Testis (tissue), 3 donors: ENCODE data around the gene VSTM2A. TPM values are rescaled to one million over a fixed set of nuclear protein-coding genes. Genes with fewer than 3 reads are reported as not detected.

Experiments used
- DNase-seq: peaks from one replicate; pipeline ENCODE4 v3.0.0-alpha.2; 2019
- H3K27ac ChIP-seq, 2 donors: fragments of 200-600 bp; sonication (generic); one replicate each; pipeline ENCODE4 v1.5.1; 2019
- H3K27me3 ChIP-seq: fragments of 200-600 bp; sonication (generic); one replicate; pipeline ENCODE4 v1.5.1; 2019
- H3K36me3 ChIP-seq: fragments of 200-600 bp; sonication (generic); one replicate; pipeline ENCODE4 v1.5.1; 2017; ENCODE audit warnings: low read depth; ENCODE audit errors: missing control alignments
- H3K4me1 ChIP-seq: fragments of 200-600 bp; sonication (generic); one replicate; pipeline ENCODE4 v1.5.1; 2019
- H3K4me3 ChIP-seq, 2 donors: fragments of 200-600 bp; sonication (generic); one replicate each; pipeline ENCODE4 v1.5.1; 2017 to 2019
- H3K9me3 ChIP-seq: fragments of 200-600 bp; sonication (generic); one replicate; pipeline ENCODE4 v1.5.1; 2017
- POLR2A ChIP-seq: fragments of 450-650 bp; IDR thresholded peaks from one replicate; pipeline ENCODE4 v1.6.1; 2017; ENCODE audit warnings: antibody characterized with exemption, mild to moderate bottlenecking, moderate library complexity
- WGBS, 2 donors: methylation state at CpG; one replicate each; pipeline ENCODE4 v1.1.5; 2018; 5-methylcytosine and 5-hydroxymethylcytosine counted together
- intact Hi-C: fragments of 100-400 bp; cut with DNase I; formaldehyde crosslinking; loops from one replicate; pipeline ENCODE4 v1.15.1; 2023; ENCODE audit warnings: low total_unique reads
- polyA plus RNA-seq: library from polyadenylated mRNA; stranded (reverse); fragments of 350-450 nt; fragmentation: Illumina TruSeq; extraction: RNeasy Lipid Tissue Mini Kit (QIAGEN cat#74804); gene quantifications from one replicate; pipeline ENCODE4 v1.2.3, GENCODE V29; 2014; ENCODE audit warnings: low read depth, low replicate concordance; ENCODE audit not compliant: insufficient read depth
- small RNA-seq, 2 donors: library from RNA; depleted of rRNA; stranded (forward); fragments of <200 nt; gene quantifications; one replicate each; pipeline ENCODE3, GENCODE V24; 2016
- total RNA-seq, 2 donors: library from RNA; depleted of rRNA; stranded (reverse); fragments of >200 nt; gene quantifications; one replicate each; pipeline ENCODE4 v1.2.3, GENCODE V29; 2016
- TF ChIP-seq, protein P1 (sequence below), 3 experiments: fragments of 450-650 bp in 2 of 3; fragments of 200-600 bp in 1 of 3; sonication (generic) in 1 of 3; IDR thresholded peaks; one replicate each; pipeline ENCODE4 v1.5.1; 2016 to 2019; ENCODE audit warnings: antibody characterized with exemption in 3 of 3, mild to moderate bottlenecking in 2 of 3, moderate library complexity in 1 of 3

Gene VSTM2A
- total and polyA plus RNA-seq, 3 donors from 2014 or later: 1.2 to 5.6 (median 1.6) TPM

DNA sequence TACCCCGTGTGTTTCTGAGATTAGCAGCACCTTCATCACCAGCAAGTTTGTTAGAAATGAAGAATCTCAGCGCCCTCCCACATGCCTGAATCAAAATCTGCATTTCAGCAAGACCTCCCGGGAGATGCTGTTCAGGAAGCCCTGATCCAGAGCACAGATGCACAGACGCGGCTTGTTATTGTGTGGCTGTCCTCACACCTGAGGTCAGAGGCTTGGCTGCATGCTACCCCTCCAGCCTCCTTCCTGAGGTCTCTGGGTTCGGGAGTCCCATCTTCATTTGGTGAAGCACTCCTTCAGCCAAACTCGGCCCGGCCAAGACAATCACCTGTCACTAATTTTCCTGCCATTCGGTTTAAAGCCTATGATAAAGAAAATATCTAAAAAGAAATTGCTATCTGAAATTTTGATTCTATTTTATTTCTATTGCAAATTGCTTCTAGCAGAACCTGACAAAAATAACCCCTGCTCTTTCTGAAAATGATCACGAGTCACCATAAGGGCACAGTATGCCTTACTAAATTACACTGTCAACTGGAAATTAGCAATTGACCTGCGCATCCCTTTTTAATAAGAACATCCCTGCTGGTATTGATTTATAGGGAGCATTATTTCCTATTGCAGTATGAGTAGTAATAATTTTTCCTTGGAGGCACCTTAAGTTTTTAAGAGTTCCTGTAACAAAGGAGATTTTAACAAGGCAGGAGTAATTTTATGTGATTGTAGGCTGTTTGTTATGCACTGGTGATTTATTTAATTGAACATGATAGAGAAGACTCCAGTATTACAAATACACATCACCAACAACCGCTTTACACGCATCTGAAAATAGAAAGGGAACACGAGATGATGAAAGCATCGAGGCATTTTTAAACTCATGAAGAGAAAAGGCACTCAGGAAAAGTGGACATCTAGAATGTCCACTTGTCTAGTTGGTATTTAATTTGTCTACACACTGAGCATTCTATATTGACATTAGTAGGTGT is 49.5 kb downstream of the VSTM2A start:
- no peak overlapping the region for H3K27ac ChIP-seq
- no peaks in the 10 kb centered on the region for H3K36me3 ChIP-seq
- no peaks in the 10 kb centered on the region for H3K4me1 ChIP-seq
- no peak overlapping the region for H3K4me3 ChIP-seq
- intact Hi-C loops: no loop called here
- no peak for TF ChIP-seq POLR2A
- TF ChIP-seq, protein P1, sequence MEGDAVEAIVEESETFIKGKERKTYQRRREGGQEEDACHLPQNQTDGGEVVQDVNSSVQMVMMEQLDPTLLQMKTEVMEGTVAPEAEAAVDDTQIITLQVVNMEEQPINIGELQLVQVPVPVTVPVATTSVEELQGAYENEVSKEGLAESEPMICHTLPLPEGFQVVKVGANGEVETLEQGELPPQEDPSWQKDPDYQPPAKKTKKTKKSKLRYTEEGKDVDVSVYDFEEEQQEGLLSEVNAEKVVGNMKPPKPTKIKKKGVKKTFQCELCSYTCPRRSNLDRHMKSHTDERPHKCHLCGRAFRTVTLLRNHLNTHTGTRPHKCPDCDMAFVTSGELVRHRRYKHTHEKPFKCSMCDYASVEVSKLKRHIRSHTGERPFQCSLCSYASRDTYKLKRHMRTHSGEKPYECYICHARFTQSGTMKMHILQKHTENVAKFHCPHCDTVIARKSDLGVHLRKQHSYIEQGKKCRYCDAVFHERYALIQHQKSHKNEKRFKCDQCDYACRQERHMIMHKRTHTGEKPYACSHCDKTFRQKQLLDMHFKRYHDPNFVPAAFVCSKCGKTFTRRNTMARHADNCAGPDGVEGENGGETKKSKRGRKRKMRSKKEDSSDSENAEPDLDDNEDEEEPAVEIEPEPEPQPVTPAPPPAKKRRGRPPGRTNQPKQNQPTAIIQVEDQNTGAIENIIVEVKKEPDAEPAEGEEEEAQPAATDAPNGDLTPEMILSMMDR (IDR thresholded peaks at IDR 0.05): no peak
- no peaks in the 10 kb centered on the region for H3K9me3 ChIP-seq
- no peak for DNase-seq
- 83 to 84% methylated on average over 15 of the region's 15 CpGs for WGBS, 2 donors
- H3K27me3 ChIP-seq: no peaks in the 10 kb centered on the region

DNA sequence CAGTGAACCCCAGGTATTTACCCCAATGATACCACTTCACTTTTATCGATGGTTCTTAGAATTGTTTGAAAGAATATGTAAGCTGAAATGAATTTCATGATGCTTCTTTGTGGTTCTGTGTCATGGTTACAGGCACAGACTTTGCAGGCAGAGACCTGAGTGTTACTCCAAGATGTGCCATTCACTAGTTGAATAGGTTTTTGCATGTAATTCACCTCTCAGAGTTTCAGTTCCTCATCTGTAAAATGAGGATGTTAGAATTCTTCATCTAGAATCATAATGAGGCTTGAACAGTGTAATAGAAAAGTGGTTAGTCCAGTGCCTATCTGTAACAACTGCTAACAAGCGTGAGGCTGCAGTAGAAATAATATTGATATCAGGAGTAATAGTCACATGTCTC is 54.6 kb downstream of the VSTM2A start:
- TF ChIP-seq, protein P1 (IDR thresholded peaks at IDR 0.05): no peak
- DNase-seq: no peak
- no peaks in the 10 kb centered on the region for H3K9me3 ChIP-seq
- 91 to 95% methylated on average over 2 of the region's 2 CpGs for WGBS, 2 donors
- H3K4me3 ChIP-seq: no peak overlapping the region
- no peaks in the 10 kb centered on the region for H3K27me3 ChIP-seq
- intact Hi-C loops: no loop called here
- H3K36me3 ChIP-seq: no peaks in the 10 kb centered on the region
- H3K27ac ChIP-seq: no peak overlapping the region
- H3K4me1 ChIP-seq: no peaks in the 10 kb centered on the region

DNA sequence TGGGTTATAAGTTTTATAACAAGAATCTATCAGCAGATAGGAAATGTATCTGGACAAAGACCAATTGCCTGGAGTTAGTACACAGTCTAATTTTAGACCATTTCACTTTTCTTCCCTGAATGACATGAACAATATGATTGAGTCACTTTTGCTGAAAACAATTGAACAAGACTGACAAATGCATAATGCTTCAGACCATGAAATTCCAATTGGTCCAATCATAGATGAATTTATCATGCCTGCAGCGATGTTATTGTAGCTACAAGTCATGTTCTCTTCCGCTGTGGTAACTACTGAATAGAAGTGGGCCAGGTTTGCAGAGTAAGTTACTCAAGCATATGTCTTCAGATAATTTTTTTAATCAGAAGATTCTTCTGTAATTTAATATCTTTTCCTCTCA is 73.4 kb downstream of the VSTM2A start:
- H3K36me3 ChIP-seq: no peaks in the 10 kb centered on the region
- no peaks in the 10 kb centered on the region for H3K9me3 ChIP-seq
- no peak overlapping the region for H3K27ac ChIP-seq
- no peak for DNase-seq
- H3K27me3 ChIP-seq: no peaks in the 10 kb centered on the region
- intact Hi-C loops: no loop called here
- no peaks in the 10 kb centered on the region for H3K4me1 ChIP-seq
- TF ChIP-seq, protein P1 (IDR thresholded peaks at IDR 0.05): no peak
- no peak for TF ChIP-seq POLR2A
- no peak overlapping the region for H3K4me3 ChIP-seq
- 93% methylated on average over 2 of the region's 2 CpGs for WGBS, 2 donors

Small RNAs within 50 kb of the gene (small RNA-seq; reads per million reads assigned to genes)
- gene RNU6-1125P: 0 reads per million in 2 donors

Other genes with a start within 250 kb of the VSTM2A start
- 100 to 1,000 TPM; 151 to 164 TPM for gene SEC61G, start 216.8 kb downstream of the VSTM2A start, total RNA-seq
- gene SEC61G, start 216.8 kb downstream of the VSTM2A start, polyA plus RNA-seq: 214 TPM